Activated gamma-delta T cell treated with Interleukin-2 at 50 U/mL for 16 hours (primary cell): Measurements from ENCODE around the gene STARD3NL.
"Not testable (repeated sequence)": the region's sequence is repeated elsewhere in the genome, so short reads cannot be mapped to it uniquely, and the experiment has no call there.

Experiments used
- DNase-seq: peaks from one replicate; pipeline ENCODE4 v3.0.0-alpha.2; 2020

Gene STARD3NL

DNA sequence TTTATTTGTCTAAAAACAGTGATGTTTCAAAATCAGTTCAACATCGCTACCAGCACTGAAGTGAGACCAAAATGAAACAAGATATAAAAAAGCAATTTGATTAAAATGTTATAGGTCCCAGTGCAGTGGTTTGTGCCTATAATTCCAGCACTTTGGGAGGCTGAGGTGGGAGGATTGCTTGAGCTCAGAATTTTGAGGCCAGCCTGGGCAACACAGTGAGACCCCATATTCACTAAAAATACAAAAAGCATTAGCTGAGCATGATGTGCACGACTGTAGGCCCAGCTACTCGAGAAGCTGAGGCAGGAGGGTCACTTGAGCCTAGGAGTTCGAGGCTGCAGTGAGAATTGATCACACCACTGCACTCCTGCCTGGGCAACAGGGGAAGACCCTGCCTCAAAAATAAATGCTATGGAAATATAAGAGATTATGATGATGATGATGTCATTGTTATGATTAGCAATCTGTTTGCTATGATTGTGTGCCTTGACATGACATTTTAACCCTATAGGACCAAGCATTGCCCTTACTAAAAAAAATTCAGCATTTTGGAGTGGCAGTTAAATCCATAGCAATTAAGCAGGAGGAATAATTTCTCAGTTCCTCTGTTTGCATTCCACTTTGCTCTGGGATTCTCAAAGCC is 91.8 kb downstream of the STARD3NL start:
- not testable (repeated sequence) for DNase-seq

DNA sequence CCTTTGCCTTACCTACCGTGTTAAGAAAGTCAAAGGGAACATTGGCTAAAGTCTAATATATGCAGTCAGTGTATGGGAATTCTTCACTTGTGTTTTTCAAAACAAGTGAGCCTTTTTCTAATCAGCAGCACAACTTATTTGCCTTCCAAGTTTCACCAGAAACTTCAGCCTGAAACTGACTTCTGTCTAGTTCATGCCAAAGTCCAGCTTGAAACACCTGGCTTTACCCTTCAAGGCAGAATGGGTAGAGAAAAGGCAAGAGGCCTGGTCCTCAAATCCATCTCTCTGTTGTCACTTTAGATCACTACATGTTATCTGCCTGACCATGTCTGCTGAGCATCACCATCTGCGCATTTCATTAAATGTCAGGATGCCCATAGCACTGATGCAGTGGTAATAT is 92.4 kb downstream of the STARD3NL start:
- DNase-seq = not testable (repeated sequence)

DNA sequence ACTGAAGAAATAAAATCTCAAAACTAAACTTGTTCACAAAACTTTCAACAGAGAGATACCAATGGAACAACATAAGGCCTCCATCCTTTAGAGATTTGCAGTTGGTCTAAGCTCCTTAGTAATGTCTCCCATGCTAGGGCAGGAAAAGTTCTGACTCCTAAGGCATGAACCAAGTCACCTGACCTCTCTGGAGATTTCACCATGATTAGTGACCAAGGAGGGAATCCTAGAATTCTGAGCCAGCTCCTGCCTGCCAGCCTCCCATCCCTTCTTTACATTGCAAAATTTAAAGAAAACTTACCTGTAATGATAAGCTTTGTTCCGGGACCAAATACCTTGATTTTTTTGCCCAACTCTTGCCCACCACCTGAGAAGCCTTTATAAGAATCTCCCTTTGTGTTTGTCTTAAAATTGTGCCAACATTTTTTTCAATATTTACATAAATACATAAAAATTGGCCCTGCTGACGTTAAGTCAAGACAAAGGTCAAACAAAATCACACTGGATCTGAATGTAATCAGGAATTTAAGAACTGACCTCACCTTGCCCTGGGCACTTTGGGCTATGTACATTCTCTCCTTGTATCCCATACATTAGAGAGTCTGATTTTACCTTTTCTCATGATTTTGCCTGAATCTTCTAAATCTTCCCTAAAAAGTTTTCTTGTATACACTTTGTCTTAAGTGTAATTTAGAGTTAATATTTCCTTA is 95.4 kb downstream of the STARD3NL start, which contains the start of gene TARP:
TARP (minus strand) TSS at position 351 of the 710 bp plus-strand sequence.
- no peak for DNase-seq

DNA sequence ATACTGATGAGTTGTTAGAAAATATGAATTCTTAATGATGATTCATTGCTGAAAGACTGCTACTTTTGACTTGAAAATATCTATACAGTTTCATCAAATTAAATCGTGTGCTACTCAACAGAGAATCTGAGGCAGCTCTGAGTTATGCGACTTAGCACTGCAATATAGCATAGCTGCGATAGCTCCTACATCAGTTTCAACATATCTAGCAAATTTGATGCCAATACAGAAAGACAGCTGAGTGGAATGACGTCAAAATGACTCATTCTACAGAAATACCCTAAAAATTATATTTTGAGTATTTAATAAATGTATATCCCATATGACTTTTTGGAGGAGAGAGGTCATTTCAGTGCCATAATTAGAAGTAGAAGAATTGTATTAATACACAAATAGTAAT is 96.4 kb downstream of the STARD3NL start:
- no peak for DNase-seq

DNA sequence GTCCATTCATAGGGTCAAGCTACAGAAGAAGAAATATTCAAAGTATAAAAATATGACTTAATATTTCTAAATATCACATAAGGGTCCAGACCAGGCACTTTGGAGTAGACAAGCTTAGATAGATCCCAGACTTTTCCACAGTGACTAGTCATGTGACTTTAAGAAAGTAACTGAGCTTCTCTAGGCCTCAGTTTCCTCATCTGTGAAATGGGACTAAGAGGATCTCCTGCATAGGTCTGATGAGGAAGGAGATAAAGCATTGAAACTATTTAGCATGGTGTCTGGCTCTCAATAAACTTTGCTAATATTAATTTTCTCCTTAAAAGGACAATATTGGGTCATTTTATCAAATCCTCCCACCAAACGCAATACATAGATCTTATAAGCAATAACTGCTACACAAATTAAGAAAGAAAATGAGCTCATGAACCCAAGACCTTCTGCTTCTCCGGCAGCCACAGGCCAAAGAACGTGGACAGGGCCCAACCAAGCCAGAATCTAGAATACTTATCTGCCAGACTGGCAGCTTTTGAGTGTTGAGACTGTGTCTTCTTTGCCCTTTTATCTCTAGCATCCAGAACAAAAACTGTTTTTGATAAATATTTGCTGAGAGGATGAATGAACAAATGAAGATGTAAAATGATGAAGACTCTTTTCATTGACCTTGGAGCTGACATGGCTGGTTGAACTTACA is 97.0 kb downstream of the STARD3NL start:
- no peak for DNase-seq

DNA sequence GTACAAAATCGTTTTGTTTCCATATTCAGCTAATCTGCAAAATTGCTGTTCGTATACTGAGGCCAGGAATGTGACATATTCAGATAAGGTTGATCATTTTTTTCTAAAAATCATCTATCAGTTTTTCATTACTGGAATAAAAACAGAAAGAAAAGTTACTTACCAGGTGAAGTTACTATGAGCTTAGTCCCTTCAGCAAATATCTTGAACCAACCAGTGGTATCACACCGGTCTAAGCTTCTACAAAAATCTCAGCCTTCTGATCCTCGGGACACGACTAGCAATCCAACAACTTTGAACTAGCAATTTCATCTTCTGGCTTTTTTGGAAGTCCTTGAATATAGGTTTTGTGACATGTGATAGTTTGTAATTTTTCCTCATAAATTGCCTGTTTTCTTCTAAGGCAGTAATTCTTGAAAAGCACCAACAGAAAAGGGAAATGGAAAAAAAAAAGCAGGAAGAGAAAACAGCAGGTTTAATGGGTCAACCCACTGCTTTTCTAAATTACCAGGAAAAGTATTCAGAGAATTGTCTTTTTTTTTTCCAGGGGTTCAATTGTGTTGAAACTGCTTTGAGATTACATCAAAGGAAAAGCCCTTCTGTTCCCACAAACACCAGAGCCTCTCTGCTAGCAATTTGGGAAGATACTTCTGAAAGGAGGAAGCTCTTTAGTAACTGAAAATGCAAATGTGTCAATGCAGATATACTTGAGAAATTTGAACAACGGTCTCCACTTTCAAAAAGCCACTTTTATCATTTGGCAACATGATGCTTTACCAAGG is 98.2 kb downstream of the STARD3NL start:
- DNase-seq = no peak

DNA sequence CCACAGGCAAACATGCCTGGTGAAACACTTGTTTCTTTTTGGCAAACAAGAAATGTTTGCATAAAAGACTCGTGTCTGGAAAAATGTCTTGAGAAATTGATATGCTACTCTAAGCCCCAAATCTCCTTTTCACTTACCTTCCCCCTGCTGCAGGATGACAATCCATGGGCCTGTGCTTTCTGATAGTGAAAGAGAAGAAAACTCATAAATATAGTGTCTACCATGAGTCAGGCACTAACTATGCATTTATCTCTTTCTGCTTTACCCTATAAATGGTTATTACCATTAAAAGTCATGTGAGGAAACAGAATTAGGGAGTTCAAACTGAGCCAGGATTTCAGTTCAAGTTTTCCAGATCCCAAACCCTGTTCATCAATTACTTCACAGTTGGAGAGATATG is 102.0 kb downstream of the STARD3NL start:
- DNase-seq = no peak
